Muscle of arm (tissue), 12 donors: ENCODE data around the gene YKT6. TPM values are rescaled to one million over a fixed set of nuclear protein-coding genes. Genes with fewer than 3 reads are reported as not detected.
"Not testable (repeated sequence)": the region's sequence is repeated elsewhere in the genome, so short reads cannot be mapped to it uniquely, and the experiment has no call there.

Experiments used
- DNase-seq: peaks from one replicate; pipeline ENCODE4 v3.0.0-alpha.2; 2013
- polyA plus RNA-seq, 12 donors: library from polyadenylated mRNA; unstranded; fragments of 120-200 nt; gene quantifications; one replicate each; pipeline ENCODE4 v1.2.1, GENCODE V29; 2013; ENCODE audit not compliant: insufficient read length in 12 of 12

The YKT6 gene
- polyA plus RNA-seq, 12 donors, result 68.1 to 89.8 (median 70.7) TPM; not detected in 1

DNA sequence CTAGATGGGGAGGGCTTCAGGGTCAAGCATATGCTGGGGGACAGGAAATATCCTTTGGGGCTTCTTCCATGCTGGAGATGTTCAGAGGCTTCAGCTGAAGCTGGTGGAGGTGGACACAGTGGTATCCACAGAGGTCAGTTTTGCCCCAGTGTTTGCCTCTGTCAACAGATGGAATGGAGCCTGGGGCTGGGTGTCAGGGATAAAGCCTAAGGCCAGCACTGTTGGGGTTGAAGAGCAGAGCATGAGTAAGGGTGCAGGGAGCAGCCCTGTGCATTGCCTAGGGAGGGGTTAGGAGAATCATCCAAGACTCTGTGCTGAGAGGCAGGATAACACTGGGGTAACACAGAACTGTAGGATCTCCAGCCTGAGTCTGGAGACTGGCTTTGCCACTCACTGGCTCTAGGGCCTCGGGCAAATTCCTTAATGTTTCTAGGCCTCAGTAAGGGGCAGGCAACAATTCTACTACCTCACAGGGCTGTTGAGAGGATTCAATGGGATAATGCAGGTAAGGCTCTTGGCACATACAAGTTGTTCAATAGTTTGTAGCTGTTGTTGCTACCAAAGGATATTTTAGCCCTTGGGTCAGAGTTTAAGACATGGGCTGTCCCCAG lies 37.9 kb upstream of the YKT6 start:
- DNase-seq, result no peak

DNA sequence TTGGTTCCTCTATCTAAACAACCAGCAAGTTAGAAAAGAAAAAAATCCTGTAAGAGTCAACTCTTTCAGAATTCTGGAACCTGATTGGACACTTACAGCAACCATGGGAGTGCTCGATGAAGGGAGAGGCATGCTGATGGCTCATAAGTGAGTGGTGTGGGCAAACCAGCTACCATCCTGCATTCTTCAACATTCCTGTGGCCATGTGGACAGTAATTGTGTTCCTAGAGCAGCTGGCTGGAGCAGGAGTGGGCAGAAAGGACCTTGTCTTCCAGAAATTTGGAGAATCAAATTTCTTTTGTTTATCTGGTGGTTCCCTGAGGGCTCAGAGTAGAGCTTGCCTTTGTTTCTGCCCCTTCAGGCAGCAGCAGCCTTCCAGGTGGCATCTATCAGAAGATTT lies 37.2 kb upstream of the YKT6 start:
- no peak for DNase-seq

DNA sequence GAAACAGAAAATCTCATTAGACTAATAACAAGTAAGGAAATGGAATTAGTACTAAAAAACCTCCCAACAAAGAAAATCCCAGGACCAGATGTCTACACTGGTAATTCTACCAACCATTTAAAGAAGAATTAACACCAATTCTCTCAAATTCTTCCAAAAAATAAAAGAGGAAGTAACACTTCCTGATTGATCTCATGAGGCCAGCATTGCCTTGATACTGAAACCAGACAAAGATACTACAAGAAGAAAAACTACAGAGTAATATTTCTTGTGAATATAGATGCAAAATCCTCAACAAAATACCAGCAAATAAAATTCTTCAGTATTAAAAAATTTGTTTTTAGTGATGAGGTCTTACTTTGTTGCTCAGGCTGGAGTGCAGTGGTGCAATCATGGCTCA lies 32.9 kb upstream of the YKT6 start:
- no peak for DNase-seq

DNA sequence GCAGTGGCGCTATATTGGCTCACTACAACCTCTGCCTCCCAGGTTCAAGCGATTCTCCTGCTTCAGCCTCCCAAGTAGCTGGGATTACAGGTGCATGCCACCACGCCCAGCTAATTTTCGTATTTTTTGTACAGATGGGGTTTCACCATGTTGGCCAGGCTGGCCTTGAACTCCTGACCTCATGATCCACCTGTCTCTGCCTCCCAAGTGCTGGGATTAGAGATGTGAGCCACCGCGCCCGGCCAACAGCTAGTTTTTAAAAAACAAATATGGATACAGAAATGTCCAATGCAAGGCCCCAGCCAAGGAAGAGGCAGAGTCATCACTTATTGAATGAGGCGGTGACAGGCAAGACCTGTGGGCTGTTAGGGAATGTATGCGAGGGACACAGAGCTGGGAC lies 28.9 kb upstream of the YKT6 start:
- not testable (repeated sequence) for DNase-seq

DNA sequence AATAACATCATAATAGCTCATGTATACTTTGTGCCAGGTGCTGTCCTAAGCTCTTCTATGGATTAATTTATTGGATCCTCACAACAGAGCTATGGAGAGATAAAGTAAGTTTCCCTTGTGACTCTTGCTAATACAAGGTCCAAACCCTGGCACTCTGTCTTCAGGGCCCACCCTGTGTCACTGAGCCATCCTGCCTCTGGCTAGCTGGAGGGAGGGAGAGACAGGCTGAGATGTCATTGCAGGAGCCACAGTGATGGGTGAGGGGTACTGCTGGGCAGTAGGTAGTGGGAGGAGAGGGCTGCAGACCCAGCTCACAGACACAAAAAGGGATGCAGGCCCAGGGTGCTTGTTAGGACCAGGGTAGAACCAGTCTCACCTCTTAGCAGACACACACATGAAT lies 28.4 kb upstream of the YKT6 start:
- no peak for DNase-seq

DNA sequence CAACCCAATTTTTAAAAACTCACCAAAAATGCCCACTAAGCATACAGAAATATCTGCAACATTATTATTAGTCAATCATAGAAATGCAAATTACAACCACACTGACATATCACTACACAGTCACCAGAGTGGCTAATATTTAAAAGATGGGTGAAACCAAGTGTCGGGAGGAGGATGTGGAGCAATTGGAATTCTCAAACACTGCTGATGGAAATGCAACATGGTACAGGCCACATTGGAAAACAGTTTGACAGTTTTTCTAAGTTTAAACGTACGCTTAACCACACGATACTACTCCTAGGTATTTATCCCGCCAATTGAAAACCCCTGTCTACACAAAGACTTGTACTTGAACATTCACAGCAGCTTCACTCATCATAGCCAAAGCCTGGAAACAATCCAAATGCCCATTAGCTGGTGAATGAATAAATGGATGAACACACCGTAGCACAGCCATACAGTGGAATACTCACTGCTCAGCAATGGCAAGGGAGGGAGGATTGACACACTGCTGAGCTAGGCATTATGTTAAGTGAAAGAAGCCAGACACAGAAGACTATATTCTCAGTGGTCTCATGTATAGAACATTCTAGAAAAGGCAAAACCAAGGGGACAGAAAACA lies 27.9 kb upstream of the YKT6 start:
- no peak for DNase-seq

DNA sequence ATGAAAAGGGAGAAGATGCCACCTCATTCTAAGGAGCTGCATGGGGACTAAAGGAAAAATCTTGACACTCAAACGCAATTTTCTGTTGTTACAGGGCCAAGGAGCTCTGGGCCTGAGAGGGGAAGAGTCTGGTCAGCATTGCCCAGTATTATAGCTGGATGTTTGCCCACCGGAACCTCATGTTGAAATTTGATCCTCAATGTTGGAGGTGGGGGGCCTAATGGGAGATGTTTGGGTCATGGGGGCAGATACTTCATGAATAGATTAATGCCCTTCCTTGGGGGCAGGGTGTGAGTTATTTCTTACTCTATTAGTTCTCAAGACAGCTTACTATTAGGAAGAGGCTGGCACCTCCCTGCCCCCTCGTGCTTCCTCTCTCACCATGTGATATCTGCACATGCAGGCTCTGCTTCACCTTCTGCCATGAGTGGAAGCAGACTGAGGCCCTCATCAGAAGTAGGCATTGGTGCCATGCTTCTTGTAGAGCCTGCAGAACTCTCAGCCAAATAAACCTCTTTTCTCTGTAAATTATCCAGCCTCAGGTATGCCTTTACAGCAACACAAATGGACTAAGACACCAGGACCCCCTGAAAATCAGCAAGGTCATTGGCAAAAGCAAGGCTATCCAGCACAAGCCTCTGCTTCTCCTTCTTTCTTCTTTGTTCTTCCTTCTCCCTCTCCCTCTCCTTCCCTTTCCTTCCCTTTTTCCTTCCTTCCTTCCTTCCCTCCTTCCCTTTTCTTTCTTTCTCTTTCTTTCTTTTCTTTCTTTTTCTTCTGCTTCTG lies 26.7 kb upstream of the YKT6 start:
- DNase-seq, result no peak

DNA sequence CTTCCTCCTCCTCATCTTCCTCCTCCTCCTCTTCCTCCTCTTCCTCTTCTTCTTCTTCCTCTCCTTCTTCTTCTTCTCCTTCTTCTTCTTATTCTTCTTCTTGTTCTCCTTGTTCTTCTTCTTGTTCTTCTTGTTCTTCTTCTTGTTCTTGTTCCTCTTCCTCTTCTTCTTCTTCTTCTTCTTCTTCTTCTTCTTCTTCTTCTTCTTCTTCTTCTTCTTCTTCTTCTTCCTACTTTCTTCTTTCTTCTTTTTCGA lies 26.2 kb upstream of the YKT6 start:
- DNase-seq, result not testable (repeated sequence)

DNA sequence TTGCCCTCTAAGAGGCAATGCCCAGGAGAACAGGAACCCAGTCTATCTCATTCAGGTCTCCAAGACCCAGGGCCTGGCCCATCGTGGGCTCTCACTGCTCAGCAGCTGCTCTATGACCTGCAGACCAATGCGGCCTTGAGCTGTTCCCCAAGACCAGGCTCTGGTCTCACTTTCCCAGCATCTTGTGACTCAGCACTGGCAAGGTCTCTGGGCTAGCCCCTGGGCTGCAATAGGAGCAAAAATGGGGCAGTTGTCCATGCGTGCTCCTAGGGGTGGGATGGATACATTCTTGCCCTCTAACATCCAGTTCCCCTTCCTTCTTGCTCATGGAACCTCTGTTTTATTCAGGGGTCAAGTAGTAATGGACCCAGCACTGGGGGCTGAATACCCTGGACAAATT lies 25.0 kb upstream of the YKT6 start:
- no peak for DNase-seq

DNA sequence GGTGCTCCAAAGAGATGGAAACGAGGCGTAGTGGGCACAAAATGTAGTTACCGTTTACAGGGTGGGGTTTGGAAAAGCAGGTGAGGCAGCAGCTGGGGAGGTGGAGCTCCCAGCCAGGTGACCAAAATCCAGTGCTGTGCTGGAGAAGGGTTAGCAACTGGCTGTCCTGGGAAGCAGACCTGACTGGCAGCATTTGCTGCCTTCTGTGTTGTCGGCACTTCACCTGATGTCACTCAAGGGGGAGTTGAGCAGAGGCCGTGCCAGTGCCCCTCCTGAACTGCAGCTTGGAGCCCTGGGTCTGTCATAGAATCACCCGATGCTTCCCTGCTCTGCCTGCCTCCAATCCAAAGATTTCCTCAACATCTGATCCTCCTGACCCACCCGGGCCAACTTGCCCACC lies 24.3 kb upstream of the YKT6 start:
- no peak for DNase-seq

DNA sequence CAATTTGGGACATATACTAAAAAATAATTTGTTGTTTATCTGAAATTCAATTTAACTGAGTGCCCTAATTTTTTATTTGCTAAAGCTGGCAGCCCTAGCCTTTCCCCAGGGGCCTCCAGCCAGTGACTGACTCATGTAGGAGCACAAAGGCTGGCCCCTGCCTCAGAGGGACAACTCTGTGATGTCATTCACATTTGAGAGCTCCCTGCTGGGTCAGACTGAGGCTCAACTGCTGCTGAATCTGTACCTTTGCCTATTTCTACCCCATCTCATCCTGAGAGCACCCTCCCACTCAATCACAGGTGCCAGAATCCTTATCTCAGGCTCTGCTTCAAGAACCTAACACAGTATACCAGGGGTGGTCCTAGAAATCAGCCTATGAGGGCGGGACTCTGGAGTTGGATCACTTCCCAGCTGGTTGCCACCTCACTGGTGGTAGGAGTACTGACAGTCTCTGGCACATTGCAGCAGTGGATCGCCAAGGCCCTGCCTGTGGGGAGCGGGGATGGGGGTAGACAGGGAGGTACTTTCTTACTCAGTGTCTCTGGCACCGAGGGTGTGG lies 23.1 kb upstream of the YKT6 start:
- no peak for DNase-seq

DNA sequence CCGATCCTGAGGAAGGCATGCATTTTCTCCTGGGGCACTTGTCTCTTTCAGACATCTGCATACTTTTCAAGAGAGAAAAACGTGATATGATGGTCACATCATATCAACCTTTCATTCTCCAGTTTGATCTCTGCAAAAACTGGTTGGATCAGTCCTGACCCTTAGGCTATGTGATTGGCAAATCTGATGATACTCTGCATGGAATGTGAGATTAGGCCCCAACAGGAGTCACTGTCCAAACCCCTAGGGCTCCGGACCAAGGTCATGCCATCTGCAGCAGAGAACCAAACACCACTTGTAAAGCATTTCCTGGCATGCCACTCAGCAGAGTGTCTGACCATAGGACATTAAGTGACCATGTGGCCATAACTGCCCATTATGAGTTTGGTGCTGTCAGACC lies 20.1 kb upstream of the YKT6 start:
- DNase-seq, result no peak

DNA sequence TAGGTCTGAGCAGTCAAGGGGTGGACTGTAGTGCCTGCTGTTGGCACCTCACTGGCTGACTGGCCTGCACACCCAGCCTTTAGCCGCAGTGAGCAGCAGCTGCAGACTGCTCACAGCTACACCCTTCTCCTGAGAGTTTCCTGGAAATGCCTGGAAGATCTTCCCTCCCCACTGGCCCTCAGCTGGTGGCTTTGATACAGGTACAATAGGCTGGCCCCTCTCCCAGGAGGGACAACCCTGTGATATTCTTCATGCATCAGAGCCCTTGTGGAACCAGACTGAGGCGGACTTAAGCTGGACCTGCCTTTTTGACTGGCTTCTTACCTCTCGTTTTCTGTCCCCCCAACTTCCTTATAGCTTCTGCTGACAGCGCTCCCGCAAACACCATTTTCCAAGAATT lies 18.0 kb upstream of the YKT6 start:
- DNase-seq, result no peak

DNA sequence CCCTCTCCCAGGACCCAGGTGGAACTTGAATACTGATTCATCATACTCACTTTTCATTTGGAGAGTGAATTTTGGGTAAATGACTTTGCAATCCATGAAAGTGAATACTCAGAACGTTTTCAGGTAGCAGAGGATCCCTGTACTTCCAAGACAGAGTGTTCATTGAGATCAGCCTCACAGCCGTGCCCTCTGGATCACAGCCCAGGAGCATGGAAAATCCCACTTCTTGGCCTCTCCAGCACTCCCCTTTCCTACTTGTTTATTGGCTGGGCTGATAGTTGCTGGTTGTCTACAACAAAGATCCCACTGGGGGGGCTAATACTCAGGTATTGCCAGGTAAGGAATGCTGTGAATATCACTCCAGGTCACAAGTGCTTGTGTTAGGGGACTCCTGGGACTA lies 17.4 kb upstream of the YKT6 start:
- DNase-seq, result no peak

DNA sequence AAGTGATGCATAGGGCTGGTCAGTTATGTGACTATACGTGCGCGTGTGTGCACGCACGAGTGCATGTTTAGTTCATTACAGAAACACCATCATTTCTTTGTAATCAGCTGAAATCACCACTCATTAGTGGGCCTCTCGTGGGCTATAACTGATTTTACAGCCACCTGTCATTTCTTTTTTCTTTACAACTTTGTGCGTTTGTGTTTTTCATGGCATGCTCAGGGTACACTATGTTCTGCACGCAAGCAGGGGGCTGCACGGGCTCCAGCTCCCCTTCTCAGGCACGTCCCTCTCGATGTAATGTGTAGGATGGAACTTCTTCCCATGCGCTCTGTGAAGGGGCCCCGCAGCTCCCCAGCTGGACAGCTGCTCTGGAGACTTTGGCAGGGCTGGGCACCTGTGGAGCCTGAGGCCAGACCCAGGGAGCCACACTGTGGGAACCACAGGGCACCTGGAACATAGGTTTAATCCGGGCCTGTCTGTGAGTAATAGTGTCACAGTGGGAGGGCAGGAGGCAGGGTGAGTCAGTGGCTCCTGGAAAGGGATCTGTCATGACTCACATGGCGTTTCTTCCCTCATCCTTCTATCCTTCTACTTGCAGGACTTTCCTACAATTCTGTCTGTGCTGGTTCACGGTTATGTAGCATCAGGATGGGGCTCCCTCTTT lies 16.4 kb upstream of the YKT6 start:
- DNase-seq, result no peak

DNA sequence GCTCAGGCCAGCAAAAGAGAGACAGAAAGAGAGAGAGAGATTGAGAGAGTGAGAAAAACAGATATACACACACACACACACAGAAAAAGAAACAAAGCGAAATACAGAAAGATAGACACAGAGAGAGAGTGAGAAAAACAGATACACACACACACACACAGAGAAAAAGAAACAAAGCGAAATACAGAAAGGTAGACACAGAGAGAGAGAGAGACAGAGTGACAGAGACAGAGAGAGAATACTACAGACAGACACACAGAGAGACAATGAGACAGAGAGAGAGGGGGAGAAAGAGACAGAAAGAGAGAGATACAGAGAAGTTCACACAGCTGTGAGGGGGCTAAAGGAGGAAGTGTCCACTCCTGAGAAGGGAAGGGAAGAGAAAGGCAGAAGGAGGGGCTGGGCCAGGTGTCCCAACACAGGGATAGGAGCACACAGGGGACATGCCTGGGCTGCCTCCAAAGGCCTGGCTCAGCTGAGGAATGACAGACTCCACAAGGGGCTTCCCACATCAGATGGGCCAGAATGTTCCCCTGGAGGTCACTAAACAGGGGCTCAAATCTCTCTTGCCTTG lies 15.8 kb upstream of the YKT6 start:
- DNase-seq, result no peak

DNA sequence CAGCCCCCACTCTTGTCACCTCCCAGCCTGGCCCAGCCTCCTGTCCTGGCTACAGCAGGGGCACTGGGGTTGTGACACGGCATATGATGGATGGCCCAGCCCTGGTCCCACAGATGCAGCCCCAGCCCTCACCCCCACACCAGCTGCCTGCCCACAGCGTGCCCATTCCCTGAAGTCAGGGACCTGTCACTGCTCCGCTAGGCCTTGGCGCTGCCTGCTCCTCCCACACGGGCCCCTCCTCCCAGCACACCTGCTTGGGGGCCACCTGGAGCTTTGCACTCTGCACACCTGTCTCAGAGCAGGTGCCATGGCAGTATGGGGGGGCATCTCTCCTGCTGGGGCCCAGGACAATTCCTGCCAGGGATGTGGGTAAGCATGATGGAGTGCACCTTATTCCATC lies 15.0 kb upstream of the YKT6 start:
- DNase-seq, result no peak

DNA sequence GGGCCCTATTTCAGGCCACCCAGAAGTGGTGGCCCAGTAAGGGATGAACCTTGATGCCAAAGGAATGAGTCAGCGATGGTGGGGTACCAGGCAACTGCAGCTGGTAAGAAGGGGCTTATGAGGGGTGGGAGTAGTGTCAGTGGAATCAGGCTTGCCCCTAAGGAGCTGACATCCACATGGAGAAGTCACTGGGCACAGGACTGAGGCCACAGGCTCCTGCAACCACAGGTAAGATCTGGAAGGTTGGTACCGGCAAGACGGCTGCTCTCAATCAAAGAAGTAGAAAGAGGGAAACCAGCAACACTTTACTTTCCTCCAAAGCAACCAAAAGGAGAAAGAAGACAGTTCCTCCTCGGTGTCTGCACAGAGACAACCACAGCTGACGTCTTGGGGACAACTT lies 14.0 kb upstream of the YKT6 start:
- no peak for DNase-seq

DNA sequence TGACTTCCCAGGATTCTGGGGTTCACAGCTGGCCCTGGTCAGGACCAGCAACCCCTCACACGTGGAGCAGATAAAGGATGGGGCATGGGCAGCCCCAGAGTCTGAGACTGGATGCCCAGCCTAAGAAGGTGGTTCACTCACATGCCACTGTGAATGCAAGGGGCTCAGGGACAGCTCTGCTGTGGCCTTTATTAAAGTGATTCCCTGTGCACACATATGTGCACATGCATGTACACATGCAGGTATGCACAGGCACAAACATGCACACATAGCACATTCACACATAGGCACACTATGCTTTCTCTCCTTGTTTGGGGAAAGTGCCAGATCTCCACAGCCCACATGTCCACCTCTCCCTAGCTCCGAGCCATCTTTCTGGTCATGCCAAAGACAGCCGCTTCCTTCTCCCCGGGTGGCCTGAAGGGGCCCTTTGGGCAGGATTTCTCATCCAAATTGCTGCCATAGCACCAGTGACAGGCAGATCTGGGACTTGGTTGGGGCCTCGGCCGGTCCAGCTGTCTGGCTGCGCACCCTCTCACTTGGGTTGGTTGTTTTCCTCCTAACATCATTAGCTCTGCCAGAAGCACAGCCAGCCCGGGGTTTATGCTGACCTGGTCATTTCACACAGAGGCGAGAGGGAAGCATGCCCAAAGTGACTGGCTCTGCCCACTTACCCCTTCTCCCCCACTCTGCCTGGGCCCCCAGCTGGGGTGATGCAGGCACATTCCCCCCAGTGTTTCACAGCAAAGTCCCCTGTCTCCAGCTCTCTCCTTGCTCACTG lies 13.0 kb upstream of the YKT6 start:
- DNase-seq, result no peak

DNA sequence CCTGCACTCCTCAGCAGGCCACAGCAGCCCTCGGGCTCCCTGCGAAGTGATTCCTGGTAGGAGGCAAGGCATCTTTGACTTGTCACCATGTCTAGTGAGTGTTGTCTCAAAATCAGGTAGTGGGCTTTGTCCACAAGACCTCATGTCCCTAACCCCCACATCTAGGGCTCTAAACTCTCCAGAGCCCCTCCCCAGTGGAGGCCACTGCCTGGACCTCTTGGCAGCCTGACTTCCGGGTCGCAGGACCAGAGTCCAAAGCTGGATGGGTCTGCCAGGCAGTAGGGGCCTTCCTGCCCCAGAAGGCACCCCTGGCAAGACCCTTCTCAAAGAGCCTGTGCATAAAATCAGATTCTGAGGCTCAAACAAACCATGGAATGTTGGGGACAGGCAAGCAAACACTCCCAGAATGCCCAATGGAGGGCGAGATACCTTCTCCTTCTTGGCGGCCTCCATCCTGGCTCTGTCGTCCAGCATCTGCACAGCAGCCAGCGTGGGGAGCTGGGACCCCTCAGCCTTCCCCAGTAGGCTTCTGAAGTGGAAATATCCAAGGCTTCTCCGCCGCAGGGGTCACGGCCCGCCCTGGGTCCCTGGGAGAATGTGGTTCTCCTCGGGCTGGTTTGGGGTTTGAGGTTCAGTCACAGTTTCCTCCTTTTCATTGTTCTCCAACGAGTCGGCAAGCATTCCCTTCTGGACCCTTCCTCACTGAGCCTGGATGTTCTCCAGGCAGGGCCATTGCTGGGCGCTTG lies 12.1 kb upstream of the YKT6 start:
- no peak for DNase-seq
